ENCODE data around the gene PKP2. TPM values are rescaled to one million over a fixed set of nuclear protein-coding genes. Genes with fewer than 3 reads are reported as not detected.
A peak's percentile ranks its signal among the peaks of the same experiment; 100 is the strongest.

PKP2 gene
- total and polyA plus RNA-seq, 9 of the 15 experiments (the other 6 are each of a cell fraction or from before 2014, with no cell fraction given): 1.6 to 4.2 (median 2.8) TPM

- no peak for TF ChIP-seq KLF16 (IDR thresholded peaks at IDR 0.05)
- no peak for TF ChIP-seq GABPA (tag; conservative IDR thresholded peaks at IDR 0.05; ENCODE audit: low read depth)
- TF ChIP-seq ZNF780A (CRISPR knock-in tag; IDR thresholded peaks at IDR 0.05): no peak
- no peak for TF ChIP-seq DNMT1 (IDR thresholded peaks at IDR 0.05)
- TF ChIP-seq MYNN (IDR thresholded peaks at IDR 0.05): no peak
- TF ChIP-seq MYNN (CRISPR knock-in tag; IDR thresholded peaks at IDR 0.05): no peak
- no peak for TF ChIP-seq GATA2 (CRISPR knock-in tag; IDR thresholded peaks at IDR 0.05)
- no peak for TF ChIP-seq RBM15 (IDR thresholded peaks at IDR 0.05; ENCODE audit: insufficient read depth, low read length)
- TF ChIP-seq ZKSCAN3 (CRISPR knock-in tag; IDR thresholded peaks at IDR 0.05): no peak
- TF ChIP-seq ZBED1 (IDR thresholded peaks at IDR 0.05): no peak
- TF ChIP-seq ZNF583 (CRISPR knock-in tag; IDR thresholded peaks at IDR 0.05): no peak
- no peak for TF ChIP-seq HEY1 (CRISPR knock-in tag; IDR thresholded peaks at IDR 0.05; ENCODE audit: borderline replicate concordance)
- peak; percentile 84; the same call in 1 of the 2 replicates for TF ChIP-seq ARID3A (IDR thresholded peaks at IDR 0.05; ENCODE audit: borderline replicate concordance, low read depth, low read length)
- no peak; the same call in 1 of the 2 replicates for TF ChIP-seq VEZF1 (CRISPR knock-in tag; IDR thresholded peaks at IDR 0.05)
- no peak for TF ChIP-seq GABPB2 (CRISPR knock-in tag; conservative IDR thresholded peaks at IDR 0.05)
- TF ChIP-seq PHB2 (IDR thresholded peaks at IDR 0.05; ENCODE audit: low read depth): no peak
- TF ChIP-seq RBM25 (IDR thresholded peaks at IDR 0.05; ENCODE audit: low read depth, low read length, severe bottlenecking): no peak
- peak; percentile 22; the same call in 1 of the 2 replicates for TF ChIP-seq HLTF (IDR thresholded peaks at IDR 0.05)
- TF ChIP-seq SIN3A (IDR thresholded peaks at IDR 0.05; ENCODE audit: borderline replicate concordance in 2 of 2, control insufficient read depth in 1 of 2, low read depth in 2 of 2, low read length in 2 of 2): peak; percentile 36 to 63; a peak in 1 of 4 replicates
- TF ChIP-seq FOXA1 (IDR thresholded peaks at IDR 0.05; ENCODE audit: borderline replicate concordance): no peak
- TF ChIP-seq TCF3 (CRISPR knock-in tag; IDR thresholded peaks at IDR 0.05): no peak
- no peak for TF ChIP-seq RAD51 (IDR thresholded peaks at IDR 0.05; ENCODE audit: borderline replicate concordance, low read depth)
- TF ChIP-seq ARID3B (CRISPR knock-in tag; IDR thresholded peaks at IDR 0.05; ENCODE audit: borderline replicate concordance): no peak
- peak; percentile 85; the same call in 1 of the 2 replicates for TF ChIP-seq KLF13 (tag; IDR thresholded peaks at IDR 0.05; ENCODE audit: borderline replicate concordance, low read depth)
- no peak; the same call in 1 of the 2 replicates for TF ChIP-seq ZNF232 (CRISPR knock-in tag; IDR thresholded peaks at IDR 0.05)
- no peak for TF ChIP-seq BRF1 (IDR thresholded peaks at IDR 0.05; ENCODE audit: borderline replicate concordance, extremely low read depth, insufficient read length)
Observed at GRCh38 chr12:32755654-32756475, 140.7 kb downstream of the PKP2 start, which contains the start of gene YARS2 (continued).
